ENCODE results near the gene BAHCC1. TPM values are rescaled to one million over a fixed set of nuclear protein-coding genes. Genes with fewer than 3 reads are reported as not detected.

The BAHCC1 gene
- total and polyA plus RNA-seq, 10 of the 15 experiments (the other 5 are each of a cell fraction or from before 2014, with no cell fraction given) = 0.03 to 0.14 (median 0.11) TPM; not detected in 6

DNA sequence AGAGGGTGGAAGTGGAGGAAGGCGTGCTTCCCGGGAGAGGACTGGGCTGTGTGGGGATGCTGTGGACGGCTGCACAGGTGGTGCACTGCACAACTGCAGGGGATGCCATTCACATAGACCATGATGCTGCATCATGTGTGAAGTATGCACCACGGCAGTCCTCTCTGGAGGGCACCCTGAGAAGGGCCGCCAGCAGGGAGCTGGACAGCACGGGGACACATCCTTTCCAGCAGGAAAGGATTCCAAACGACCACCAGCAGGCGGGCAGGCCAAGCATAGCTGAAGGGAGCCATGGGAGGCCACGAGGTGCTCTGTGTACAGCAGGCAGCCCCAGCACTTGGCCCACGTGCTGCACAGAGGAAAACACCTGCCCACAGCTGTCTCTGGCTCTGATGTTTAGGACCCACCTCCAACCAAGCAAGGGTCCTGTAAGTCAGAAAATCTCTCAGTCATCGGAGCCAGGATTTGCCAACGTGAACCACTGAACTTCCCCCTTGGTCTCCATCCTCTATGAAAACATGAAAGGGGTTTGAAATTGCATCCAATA lies 107.3 kb downstream of the BAHCC1 start (continued):
- TF ChIP-seq, protein P1, sequence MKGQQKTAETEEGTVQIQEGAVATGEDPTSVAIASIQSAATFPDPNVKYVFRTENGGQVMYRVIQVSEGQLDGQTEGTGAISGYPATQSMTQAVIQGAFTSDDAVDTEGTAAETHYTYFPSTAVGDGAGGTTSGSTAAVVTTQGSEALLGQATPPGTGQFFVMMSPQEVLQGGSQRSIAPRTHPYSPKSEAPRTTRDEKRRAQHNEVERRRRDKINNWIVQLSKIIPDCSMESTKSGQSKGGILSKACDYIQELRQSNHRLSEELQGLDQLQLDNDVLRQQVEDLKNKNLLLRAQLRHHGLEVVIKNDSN (IDR thresholded peaks at IDR 0.05; ENCODE audit: borderline replicate concordance, extremely low read length, insufficient read depth, low read depth, low read length) = peak; percentile 19
- TF ChIP-seq FOXK2 (IDR thresholded peaks at IDR 0.05) (no peak), ZNF207 (IDR thresholded peaks at IDR 0.05; ENCODE audit: borderline replicate concordance) (no peak)
- TF ChIP-seq, protein P2, sequence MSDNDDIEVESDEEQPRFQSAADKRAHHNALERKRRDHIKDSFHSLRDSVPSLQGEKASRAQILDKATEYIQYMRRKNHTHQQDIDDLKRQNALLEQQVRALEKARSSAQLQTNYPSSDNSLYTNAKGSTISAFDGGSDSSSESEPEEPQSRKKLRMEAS (IDR thresholded peaks at IDR 0.05; ENCODE audit: low read depth, low read length) = no peak

- ChIA-PET POLR2A (no interaction called here), CTCF (interaction anchor here (1.2 kb wide), 1 partner anchor 9 kb away, joined by 3 read pairs; the partner anchor contains the start of gene ACTG1), RAD21 (ENCODE audit: unreplicated experiment) (no interaction called here), SMC1A (ENCODE audit: uncharacterized antibody, unreplicated experiment) (no interaction called here)
- no peak for DNase-seq (ENCODE audit: low read depth, low spot score)
- no peak overlapping the region for H3K4me3 ChIP-seq
- H3K27me3 ChIP-seq (replicated peaks in 1 of 2; ENCODE audit: control insufficient read depth in 2 of 2, insufficient read depth in 2 of 2, low read length in 1 of 2) = no peaks in the 10 kb centered on the region
- no peak overlapping the region for H3K4me2 ChIP-seq (ENCODE audit: control insufficient read depth, insufficient read depth)
- ATAC-seq = no peak
- H3K9ac ChIP-seq (ENCODE audit: control insufficient read depth, insufficient read depth, low read length) = no peak overlapping the region
- H3K27ac ChIP-seq (ENCODE audit: control insufficient read depth, insufficient read depth) = no peak overlapping the region
- 0 out of 2 replicates have a peak, but pooled peaks cover under 1% of the 10 kb centered on the region for H3K79me2 ChIP-seq (ENCODE audit: control insufficient read depth, insufficient read depth, low read length)
- H4K20me1 ChIP-seq (ENCODE audit: control insufficient read depth, insufficient read depth) = 0 out of 2 replicates have a peak, but pooled peaks cover under 1% of the 10 kb centered on the region
- no peaks in the 10 kb centered on the region for H3K9me3 ChIP-seq (replicated peaks; ENCODE audit: control insufficient read depth, insufficient read depth, low read length)
- H2AFZ ChIP-seq (ENCODE audit: control insufficient read depth, low read depth, low read length) = no peak overlapping the region
- no peak for FAIRE-seq
- H3K4me1 ChIP-seq (ENCODE audit: control insufficient read depth, insufficient read depth, low read length) = no peaks in the 10 kb centered on the region
- in situ Hi-C loops (cut with MboI) (no loop called here), intact Hi-C loops (cut with micrococcal nuclease; ENCODE audit: unreplicated experiment) (no loop called here)
- no TSS peak for BruUV-seq (replicated peaks)
- no peaks in the 10 kb centered on the region for H3K36me3 ChIP-seq (ENCODE audit: control insufficient read depth in 2 of 2, insufficient read depth in 2 of 2, low read length in 1 of 2)
- TF ChIP-seq ZNF622 (IDR thresholded peaks at IDR 0.05) = no peak
- TF ChIP-seq HDAC2 (IDR thresholded peaks at IDR 0.05) = no peak
- TF ChIP-seq BHLHE40 (IDR thresholded peaks at IDR 0.05; ENCODE audit: borderline replicate concordance in 1 of 2, low read depth in 2 of 2, low read length in 1 of 2) = no peak
- no peak for TF ChIP-seq ESRRA (IDR thresholded peaks at IDR 0.05; ENCODE audit: low read length)
- no peak for TF ChIP-seq CBFB (IDR thresholded peaks at IDR 0.05; ENCODE audit: low read depth)
- TF ChIP-seq, protein P3, sequence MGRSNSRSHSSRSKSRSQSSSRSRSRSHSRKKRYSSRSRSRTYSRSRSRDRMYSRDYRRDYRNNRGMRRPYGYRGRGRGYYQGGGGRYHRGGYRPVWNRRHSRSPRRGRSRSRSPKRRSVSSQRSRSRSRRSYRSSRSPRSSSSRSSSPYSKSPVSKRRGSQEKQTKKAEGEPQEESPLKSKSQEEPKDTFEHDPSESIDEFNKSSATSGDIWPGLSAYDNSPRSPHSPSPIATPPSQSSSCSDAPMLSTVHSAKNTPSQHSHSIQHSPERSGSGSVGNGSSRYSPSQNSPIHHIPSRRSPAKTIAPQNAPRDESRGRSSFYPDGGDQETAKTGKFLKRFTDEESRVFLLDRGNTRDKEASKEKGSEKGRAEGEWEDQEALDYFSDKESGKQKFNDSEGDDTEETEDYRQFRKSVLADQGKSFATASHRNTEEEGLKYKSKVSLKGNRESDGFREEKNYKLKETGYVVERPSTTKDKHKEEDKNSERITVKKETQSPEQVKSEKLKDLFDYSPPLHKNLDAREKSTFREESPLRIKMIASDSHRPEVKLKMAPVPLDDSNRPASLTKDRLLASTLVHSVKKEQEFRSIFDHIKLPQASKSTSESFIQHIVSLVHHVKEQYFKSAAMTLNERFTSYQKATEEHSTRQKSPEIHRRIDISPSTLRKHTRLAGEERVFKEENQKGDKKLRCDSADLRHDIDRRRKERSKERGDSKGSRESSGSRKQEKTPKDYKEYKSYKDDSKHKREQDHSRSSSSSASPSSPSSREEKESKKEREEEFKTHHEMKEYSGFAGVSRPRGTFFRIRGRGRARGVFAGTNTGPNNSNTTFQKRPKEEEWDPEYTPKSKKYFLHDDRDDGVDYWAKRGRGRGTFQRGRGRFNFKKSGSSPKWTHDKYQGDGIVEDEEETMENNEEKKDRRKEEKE (IDR thresholded peaks at IDR 0.05) = no peak
- no peak for TF ChIP-seq SKIL (IDR thresholded peaks at IDR 0.05; ENCODE audit: low read depth, poor library complexity, severe bottlenecking)
- TF ChIP-seq FOXM1 (IDR thresholded peaks at IDR 0.05; ENCODE audit: low read depth, low read length) = no peak
- TF ChIP-seq POU2F2 (IDR thresholded peaks at IDR 0.05; ENCODE audit: borderline replicate concordance, low read depth, low read length) = no peak
- TF ChIP-seq SREBF2 (IDR thresholded peaks at IDR 0.05; ENCODE audit: low read length) = no peak
- no peak for TF ChIP-seq JUND (IDR thresholded peaks at IDR 0.05; ENCODE audit: low read depth, low read length)
- no peak for TF ChIP-seq MTA2 (IDR thresholded peaks at IDR 0.05; ENCODE audit: low read depth)
- TF ChIP-seq CBX5 (IDR thresholded peaks at IDR 0.05; ENCODE audit: low read depth) = no peak
- TF ChIP-seq STAT1 (conservative IDR thresholded peaks at IDR 0.05) = no peak
- no peak for TF ChIP-seq MEF2B (IDR thresholded peaks at IDR 0.05; ENCODE audit: partially characterized antibody, poor library complexity, severe bottlenecking)
These were observed 108.4 kb downstream of the BAHCC1 start for GRCh38 chr17:81503619-81504018.
